ENCODE measurements around the gene SVEP1. TPM values are rescaled to one million over a fixed set of nuclear protein-coding genes. Genes with fewer than 3 reads are reported as not detected.

The SVEP1 gene
- polyA plus RNA-seq, 1 donor (not counting 4 experiments of a cell fraction or from before 2014, with no cell fraction given), result 0.14 TPM

DNA sequence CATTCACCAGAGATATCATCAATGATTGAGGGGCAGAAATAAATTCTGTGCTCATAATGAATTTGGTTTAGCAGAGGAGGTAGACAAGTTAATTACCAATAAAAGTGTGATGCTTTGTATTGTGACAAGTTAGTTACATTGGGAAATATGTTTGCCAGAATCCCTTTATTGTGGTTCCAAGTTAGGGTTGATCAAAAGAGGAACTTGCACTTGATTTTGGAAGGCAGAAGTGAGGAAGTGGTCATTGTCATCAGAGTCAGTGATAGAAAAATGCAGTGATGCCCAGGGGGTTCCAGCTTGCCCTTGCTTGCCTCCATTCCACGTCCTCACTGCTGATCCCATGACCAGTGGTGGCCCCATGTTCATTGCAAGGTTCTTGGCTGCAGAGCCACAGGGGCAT is 69.7 kb downstream of the SVEP1 start:
- no peaks in the 10 kb centered on the region for H3K9me3 ChIP-seq (ENCODE audit: control insufficient read depth, low read depth, low read length)
- DNase-seq (ENCODE audit: low read depth, low spot score), result no peak
- FAIRE-seq, result no peak
- H3K9ac ChIP-seq (ENCODE audit: control insufficient read depth, extremely low read depth, insufficient read depth, low read length), result no peak overlapping the region
- H2AFZ ChIP-seq (ENCODE audit: control insufficient read depth, low read length), result no peak overlapping the region
- no peaks in the 10 kb centered on the region for H4K20me1 ChIP-seq (ENCODE audit: control insufficient read depth, extremely low read depth, insufficient read depth, low read length)
- peaks cover 3% of the 10 kb centered on the region for H3K27me3 ChIP-seq (ENCODE audit: control insufficient read depth, extremely low read depth, insufficient read depth, low read length)
- TF ChIP-seq EZH2 (IDR thresholded peaks at IDR 0.05; ENCODE audit: low read length), result no peak
- TF ChIP-seq, protein P1, sequence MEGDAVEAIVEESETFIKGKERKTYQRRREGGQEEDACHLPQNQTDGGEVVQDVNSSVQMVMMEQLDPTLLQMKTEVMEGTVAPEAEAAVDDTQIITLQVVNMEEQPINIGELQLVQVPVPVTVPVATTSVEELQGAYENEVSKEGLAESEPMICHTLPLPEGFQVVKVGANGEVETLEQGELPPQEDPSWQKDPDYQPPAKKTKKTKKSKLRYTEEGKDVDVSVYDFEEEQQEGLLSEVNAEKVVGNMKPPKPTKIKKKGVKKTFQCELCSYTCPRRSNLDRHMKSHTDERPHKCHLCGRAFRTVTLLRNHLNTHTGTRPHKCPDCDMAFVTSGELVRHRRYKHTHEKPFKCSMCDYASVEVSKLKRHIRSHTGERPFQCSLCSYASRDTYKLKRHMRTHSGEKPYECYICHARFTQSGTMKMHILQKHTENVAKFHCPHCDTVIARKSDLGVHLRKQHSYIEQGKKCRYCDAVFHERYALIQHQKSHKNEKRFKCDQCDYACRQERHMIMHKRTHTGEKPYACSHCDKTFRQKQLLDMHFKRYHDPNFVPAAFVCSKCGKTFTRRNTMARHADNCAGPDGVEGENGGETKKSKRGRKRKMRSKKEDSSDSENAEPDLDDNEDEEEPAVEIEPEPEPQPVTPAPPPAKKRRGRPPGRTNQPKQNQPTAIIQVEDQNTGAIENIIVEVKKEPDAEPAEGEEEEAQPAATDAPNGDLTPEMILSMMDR (optimal IDR thresholded peaks at IDR 0.05 in 1 of 3, IDR thresholded peaks at IDR 0.05 in 1 of 3, conservative IDR thresholded peaks at IDR 0.05 in 1 of 3; ENCODE audit: extremely low read depth in 1 of 3, insufficient read depth in 2 of 3, low read length in 3 of 3), result no peak
- no peak overlapping the region for H3K4me2 ChIP-seq (ENCODE audit: control insufficient read depth, extremely low read depth, insufficient read depth, low read depth, low read length)
- dilution Hi-C loops (cut with MboI; ENCODE audit: extremely low pct_ligation_motif_present, low sequenced_read_pairs), result no loop called here
- H3K79me2 ChIP-seq (ENCODE audit: control insufficient read depth, insufficient read depth, low read length), result no peaks in the 10 kb centered on the region
- no peak overlapping the region for H3K4me3 ChIP-seq (ENCODE audit: control insufficient read depth in 2 of 3, extremely low read depth in 1 of 3, insufficient read depth in 2 of 3, low read depth in 1 of 3, low read length in 3 of 3)
- no peaks in the 10 kb centered on the region for H3K4me1 ChIP-seq (ENCODE audit: control insufficient read depth, extremely low read depth, insufficient read depth, low read length)
- no peak overlapping the region for H3K27ac ChIP-seq (ENCODE audit: control insufficient read depth, insufficient read depth, low read length)
- no peaks in the 10 kb centered on the region for H3K9me1 ChIP-seq (ENCODE audit: control insufficient read depth, extremely low read depth, insufficient read depth, low read length)
- H3K36me3 ChIP-seq (ENCODE audit: control insufficient read depth in 2 of 2, extremely low read depth in 1 of 2, insufficient read depth in 2 of 2, low read length in 2 of 2), result no peaks in the 10 kb centered on the region

DNA sequence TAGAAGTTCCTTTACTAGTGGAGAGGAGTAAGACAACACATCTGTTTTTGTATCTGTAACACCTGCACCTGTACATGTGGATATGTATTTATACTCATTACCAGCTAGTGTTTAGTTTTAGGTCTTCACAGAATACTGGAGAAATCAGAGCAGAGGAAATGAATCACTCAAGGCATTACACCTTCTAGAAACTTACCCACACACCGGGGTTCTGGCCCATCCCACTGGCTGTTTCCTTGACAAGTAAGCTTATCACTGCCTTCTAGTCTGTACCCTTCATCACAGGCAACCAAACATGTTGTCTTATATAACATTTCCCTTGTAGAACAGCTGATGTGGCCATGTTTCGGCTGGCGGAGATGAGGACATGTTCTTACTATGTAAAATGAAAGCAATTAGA is 76.7 kb downstream of the SVEP1 start:
- dilution Hi-C loops (cut with MboI; ENCODE audit: extremely low pct_ligation_motif_present, low sequenced_read_pairs), result no loop called here
- TF ChIP-seq, protein P1 (optimal IDR thresholded peaks at IDR 0.05 in 1 of 3, IDR thresholded peaks at IDR 0.05 in 1 of 3, conservative IDR thresholded peaks at IDR 0.05 in 1 of 3; ENCODE audit: extremely low read depth in 1 of 3, insufficient read depth in 2 of 3, low read length in 3 of 3), result no peak
- TF ChIP-seq EZH2 (IDR thresholded peaks at IDR 0.05; ENCODE audit: low read length), result no peak

More for the DNA sequence above, 76.7 kb downstream of the SVEP1 start:
- Histone ChIP-seq H3K36me3 (ENCODE audit: control insufficient read depth in 2 of 2, extremely low read depth in 1 of 2, insufficient read depth in 2 of 2, low read length in 2 of 2) (no peaks in the 10 kb centered on the region), H3K9ac (ENCODE audit: control insufficient read depth, extremely low read depth, insufficient read depth, low read length) (no peak overlapping the region), H3K4me3 (ENCODE audit: control insufficient read depth in 2 of 3, extremely low read depth in 1 of 3, insufficient read depth in 2 of 3, low read depth in 1 of 3, low read length in 3 of 3) (no peak overlapping the region), H3K27ac (ENCODE audit: control insufficient read depth, insufficient read depth, low read length) (no peak overlapping the region), H3K9me1 (ENCODE audit: control insufficient read depth, extremely low read depth, insufficient read depth, low read length) (no peaks in the 10 kb centered on the region), H3K4me2 (ENCODE audit: control insufficient read depth, extremely low read depth, insufficient read depth, low read depth, low read length) (no peak overlapping the region), H3K27me3 (ENCODE audit: control insufficient read depth, extremely low read depth, insufficient read depth, low read length) (no peaks in the 10 kb centered on the region), H3K9me3 (ENCODE audit: control insufficient read depth, low read depth, low read length) (no peaks in the 10 kb centered on the region), H2AFZ (ENCODE audit: control insufficient read depth, low read length) (no peak overlapping the region), H3K4me1 (ENCODE audit: control insufficient read depth, extremely low read depth, insufficient read depth, low read length) (no peaks in the 10 kb centered on the region), H3K79me2 (ENCODE audit: control insufficient read depth, insufficient read depth, low read length) (no peaks in the 10 kb centered on the region), H4K20me1 (ENCODE audit: control insufficient read depth, extremely low read depth, insufficient read depth, low read length) (no peaks in the 10 kb centered on the region)
- FAIRE-seq, result no peak
- DNase-seq (ENCODE audit: low read depth, low spot score), result no peak

All from keratinocyte (primary cell).